K562 (cell line): ENCODE data around the gene GOLGA8B. TPM values are rescaled to one million over a fixed set of nuclear protein-coding genes. Genes with fewer than 3 reads are reported as not detected.

Experiments used
- CEBPZ ChIP-seq: fragments of 150-350 bp; IDR thresholded peaks from 2 replicates; pipeline ENCODE4 v1.6.1; 2014; ENCODE audit warnings: low read depth, mild to moderate bottlenecking, low read length, borderline replicate concordance
- CHD2 ChIP-seq: IDR thresholded peaks from 2 replicates; pipeline ENCODE4 v1.6.1; 2011; ENCODE audit warnings: low read depth, low read length
- E2F5 ChIP-seq: sonication (generic); formaldehyde crosslinking; IDR thresholded peaks from 2 replicates; pipeline ENCODE4 v1.8.0; 2022; ENCODE audit warnings: mild to moderate bottlenecking, missing genetic modification reagents
- HES1 ChIP-seq: fragments of 450-650 bp; IDR thresholded peaks from 2 replicates; pipeline ENCODE4 v1.6.1; 2016; ENCODE audit warnings: low read depth, mild to moderate bottlenecking, moderate library complexity
- MTA1 ChIP-seq: fragments of 450-650 bp; IDR thresholded peaks from 2 replicates; pipeline ENCODE4 v1.6.1; 2017; ENCODE audit warnings: borderline replicate concordance
- PHB2 ChIP-seq: fragments of 450-650 bp; IDR thresholded peaks from 2 replicates; pipeline ENCODE4 v1.6.1; 2017; ENCODE audit warnings: low read depth
- polyA plus RNA-seq, 8 experiments: library from polyadenylated mRNA; depleted of rRNA in 4 of 8; stranded (reverse) in 5 of 8; unstranded in 3 of 8; fragments of >200 nt; fragmentation: Nextera tagmentation in 2 of 8; fragmentation: Illumina TruSeq in 1 of 8; extraction: Ambion mirVana in 2 of 8; extraction: Trizol in 1 of 8; gene quantifications; 2 replicates each; pipeline versions ENCODE4 v1.2.1 to v1.2.3, GENCODE V29; 2011 to 2014; ENCODE audit warnings: inconsistent platforms in 1 of 8, missing spikeins in 1 of 8
- total RNA-seq, 7 experiments: library from RNA; depleted of rRNA in 6 of 7; stranded (reverse); fragments of >200 nt in 6 of 7; fragmentation: Illumina TruSeq in 2 of 7; extraction: Trizol in 2 of 7; gene quantifications; 2 replicates each; pipeline versions ENCODE4 v1.2.1 to v1.2.3, GENCODE V29; 2011 to 2021; ENCODE audit warnings: low replicate concordance in 1 of 7

The GOLGA8B gene
- total and polyA plus RNA-seq, 9 of the 15 experiments (the other 6 are each of a cell fraction or from before 2014, with no cell fraction given) = 7.9 to 236 (median 54.1) TPM

- TF ChIP-seq CEBPZ = no peak
- no peak for TF ChIP-seq PHB2
- no peak for TF ChIP-seq MTA1
- TF ChIP-seq CHD2 = no peak
- no peak for TF ChIP-seq HES1
- TF ChIP-seq E2F5 (CRISPR knock-in tag) = no peak
Observed at GRCh38 chr15:34619151-34619550, 35.7 kb upstream of the GOLGA8B start (continued).
